NCI-H1436 treated with DMSO at 0.1 percent for 48 hours (cell line): ENCODE measurements around the gene MDM4.
"Not testable (repeated sequence)": the region's sequence is repeated elsewhere in the genome, so short reads cannot be mapped to it uniquely, and the experiment has no call there.

Experiments used
- DNase-seq: peaks from one replicate; lab custom pipeline; 2025; lab: John Stamatoyannopoulos, UW

Gene MDM4

GRCh38 chr1:204517382-204517781 lies 1.2 kb downstream of the MDM4 start:
- not testable (repeated sequence) for DNase-seq

DNA sequence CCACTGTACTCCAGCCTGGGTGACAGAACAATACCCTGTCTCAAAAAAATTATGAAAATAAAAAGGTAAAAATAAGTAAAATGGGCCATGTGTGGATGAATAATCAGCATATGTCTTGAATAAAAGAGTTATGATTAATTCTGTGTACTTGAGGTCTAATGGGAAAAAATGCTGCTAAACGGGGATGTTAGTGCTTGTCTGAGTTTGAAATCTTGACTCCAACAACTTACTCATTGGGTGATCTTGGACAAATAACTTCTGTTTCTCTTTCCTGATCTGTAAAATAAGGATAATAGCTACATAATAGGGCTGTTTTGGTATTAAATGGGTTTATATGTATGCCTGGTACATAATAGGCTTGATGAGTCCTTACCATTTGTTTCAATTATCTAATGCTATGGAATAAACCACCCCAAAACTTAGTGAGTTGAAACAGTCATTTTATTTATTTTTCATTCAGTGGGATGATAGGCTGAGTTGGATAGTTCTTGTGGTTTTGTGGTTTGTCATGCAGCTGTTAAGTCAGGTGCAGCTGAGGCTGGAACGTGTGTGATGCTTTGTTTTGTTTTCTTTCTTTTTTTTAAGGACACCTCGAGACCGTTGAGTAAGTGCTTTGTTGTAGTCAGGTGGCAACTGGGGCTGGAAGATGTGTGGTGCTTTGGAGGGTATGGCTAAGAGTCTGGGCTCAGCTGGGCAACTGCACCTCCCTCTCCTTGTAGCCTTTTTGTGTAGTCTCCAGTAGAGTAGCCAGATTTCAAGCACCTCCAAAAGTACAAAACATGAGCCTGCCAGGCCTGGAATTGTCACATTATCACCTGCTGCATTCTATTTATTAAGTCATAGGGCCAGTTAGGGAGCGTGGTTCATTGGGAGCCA lies 4.9 kb downstream of the MDM4 start:
- no peak for DNase-seq

- DNase-seq: not testable (repeated sequence)
Measured at GRCh38 chr1:204521941-204522521, 5.8 kb downstream of the MDM4 start.

- DNase-seq: no peak
Measured at GRCh38 chr1:204523605-204524215, 7.5 kb downstream of the MDM4 start.

DNA sequence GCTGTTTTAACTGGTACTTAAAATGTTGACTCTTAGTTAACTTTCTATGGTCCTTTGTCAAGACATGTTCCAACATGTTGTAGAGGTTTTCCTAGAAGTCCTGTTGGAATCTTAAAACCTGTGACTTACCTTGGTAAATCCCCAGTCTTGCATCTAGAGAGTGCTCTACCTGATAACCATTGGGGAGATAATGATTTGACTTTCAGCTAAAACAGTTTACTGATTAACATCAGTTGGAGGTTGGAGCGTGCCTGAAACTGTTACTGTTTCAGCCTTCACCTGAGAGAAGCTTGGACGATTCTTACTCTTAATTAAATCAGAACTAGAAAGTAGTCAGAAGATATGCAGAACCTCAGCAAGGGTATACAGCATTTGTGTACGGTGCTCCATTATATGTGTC lies 8.8 kb downstream of the MDM4 start:
- DNase-seq: no peak

- no peak for DNase-seq
Measured at GRCh38 chr1:204528241-204528640, 12.0 kb downstream of the MDM4 start.

- no peak for DNase-seq
Measured at GRCh38 chr1:204528677-204529076, 12.5 kb downstream of the MDM4 start.

DNA sequence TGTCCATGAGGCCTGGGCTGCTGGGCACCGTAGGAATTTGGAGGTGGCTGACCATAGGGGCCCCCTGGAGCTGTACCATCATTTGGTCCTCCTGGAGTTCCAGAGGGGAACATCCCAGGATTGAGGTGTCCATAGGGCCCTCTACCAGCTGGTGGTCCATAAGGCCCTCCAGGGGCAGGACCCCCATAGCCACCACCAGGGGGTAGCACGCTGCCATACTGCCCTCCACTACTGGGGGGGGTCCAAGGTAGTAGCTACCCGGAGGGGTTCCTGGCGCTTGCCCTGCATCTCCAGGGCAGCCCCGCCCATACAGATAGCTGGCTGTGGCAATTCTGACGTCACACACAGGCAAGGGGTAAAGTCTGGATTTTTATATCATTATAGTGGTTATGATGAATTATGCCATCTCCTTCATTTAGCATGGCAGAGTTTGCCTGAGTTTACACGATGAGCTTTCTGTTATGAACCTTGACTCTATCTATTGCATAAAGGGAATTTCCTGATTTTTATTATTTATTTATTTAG lies 13.2 kb downstream of the MDM4 start:
- DNase-seq: no peak

GRCh38 chr1:204530932-204531331 lies 14.7 kb downstream of the MDM4 start:
- DNase-seq: no peak

GRCh38 chr1:204532832-204533231 lies 16.6 kb downstream of the MDM4 start:
- no peak for DNase-seq

DNA sequence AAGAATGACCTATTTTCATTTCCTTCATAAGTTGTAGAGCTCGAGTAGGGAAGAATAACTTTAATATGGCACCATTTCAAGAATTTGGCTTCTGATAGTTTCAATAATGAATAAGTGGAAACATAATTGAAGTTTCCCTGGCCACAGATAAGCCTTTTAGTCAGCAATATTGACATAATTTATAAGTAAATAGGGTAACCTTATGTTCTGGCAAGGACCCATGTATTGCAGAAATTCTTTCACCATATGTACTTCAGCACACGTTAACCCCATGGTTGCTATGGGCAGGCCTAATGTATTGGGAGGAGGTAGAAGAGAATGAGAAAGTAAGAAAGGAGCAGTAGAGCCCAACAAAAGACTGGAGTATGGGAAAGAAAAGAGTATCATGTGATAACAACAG lies 25.4 kb downstream of the MDM4 start:
- DNase-seq: no peak

DNA sequence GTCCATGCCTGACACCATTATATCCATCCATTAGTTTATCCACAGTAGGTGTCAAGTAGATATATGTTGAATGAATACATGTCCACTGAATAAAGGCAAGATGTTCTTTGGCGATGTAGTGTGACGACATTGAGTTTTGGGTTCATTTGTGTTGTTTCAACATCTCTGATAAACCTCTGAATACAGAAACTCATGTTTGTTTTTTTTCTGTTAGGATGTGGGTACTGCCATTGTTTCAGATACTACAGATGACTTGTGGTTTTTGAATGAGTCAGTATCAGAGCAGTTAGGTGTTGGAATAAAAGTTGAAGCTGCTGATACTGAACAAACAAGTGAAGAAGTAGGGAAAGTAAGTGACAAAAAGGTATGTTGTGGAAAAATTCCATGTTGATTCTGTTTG lies 28.1 kb downstream of the MDM4 start:
- no peak for DNase-seq

DNA sequence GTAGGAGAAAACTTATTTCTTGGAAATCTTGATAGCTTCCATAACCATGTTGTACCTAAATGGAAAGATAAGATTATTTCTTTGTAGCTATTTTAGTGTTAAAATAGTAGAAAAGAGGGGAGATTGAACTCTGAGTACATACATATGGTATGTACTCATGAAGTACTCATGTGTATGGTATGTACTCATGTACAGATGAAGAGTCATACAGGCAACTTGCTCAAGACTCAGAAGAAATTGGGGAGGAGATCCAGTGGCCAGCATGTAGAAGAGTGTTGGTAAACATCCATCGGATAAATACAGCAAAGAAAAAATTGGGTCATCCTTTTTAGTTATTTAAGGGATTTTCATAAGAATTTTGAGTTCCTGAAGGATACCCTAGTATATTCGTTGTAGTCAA lies 29.0 kb downstream of the MDM4 start:
- DNase-seq: no peak

DNA sequence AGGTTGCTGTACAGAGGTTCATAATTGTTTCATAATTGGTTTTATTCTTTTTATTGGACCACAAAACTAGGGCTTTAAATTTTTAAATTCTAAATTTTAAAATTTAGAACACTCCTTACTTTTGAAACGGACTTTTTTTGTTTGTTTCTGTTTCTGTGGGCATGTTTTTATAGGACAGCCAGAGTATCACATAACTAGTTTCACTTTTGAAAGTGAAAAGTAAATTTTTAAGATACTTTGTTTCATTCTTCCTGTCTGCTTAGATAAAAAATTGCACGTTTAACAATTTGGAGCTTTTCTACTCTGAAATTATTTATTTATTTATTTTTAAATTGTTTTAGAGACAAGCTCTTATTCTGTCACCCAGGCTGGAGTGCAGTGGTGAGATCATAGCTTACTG lies 29.7 kb downstream of the MDM4 start:
- no peak for DNase-seq

DNA sequence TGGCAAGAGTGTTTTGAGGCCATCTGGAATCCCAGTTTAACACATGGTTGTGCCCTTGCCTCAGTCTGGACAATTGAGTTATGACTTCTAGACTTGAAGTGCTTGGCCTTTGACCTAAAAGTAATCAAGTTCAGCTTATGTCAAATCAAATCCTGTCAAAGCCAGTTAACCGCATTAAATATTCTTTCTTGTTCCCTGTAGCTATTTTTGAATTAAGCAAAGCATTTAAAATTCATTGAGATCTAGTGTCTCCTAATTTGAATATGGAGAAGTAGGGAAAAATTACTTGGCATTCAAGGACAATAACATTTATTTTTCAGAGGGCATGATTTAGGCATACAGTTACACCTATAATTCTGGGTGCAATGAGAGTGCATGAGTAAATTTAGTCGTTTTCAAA lies 32.1 kb downstream of the MDM4 start:
- DNase-seq: no peak

GRCh38 chr1:204549313-204549712 lies 33.1 kb downstream of the MDM4 start:
- DNase-seq: no peak

DNA sequence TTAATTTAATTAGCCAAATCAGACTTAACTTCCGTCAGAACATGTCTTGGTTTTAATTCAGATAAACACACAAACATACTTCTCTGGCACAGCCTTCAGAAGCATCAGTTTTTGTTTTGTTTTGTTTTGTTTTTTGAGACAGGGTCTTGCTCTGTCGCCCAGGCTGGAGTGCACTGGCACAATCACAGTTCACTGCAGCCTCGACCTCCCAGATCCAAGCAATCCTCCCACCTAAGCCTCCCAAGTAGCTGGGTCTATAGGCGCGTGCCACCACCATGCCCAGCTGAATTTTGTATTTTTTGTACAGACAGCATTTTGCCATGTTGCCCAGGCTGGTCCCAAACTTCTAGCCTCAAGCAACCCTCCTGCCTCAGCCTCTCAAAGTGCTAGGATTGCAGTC lies 34.7 kb downstream of the MDM4 start:
- DNase-seq: no peak

GRCh38 chr1:204556458-204557052 lies 40.3 kb downstream of the MDM4 start:
- DNase-seq: no peak

DNA sequence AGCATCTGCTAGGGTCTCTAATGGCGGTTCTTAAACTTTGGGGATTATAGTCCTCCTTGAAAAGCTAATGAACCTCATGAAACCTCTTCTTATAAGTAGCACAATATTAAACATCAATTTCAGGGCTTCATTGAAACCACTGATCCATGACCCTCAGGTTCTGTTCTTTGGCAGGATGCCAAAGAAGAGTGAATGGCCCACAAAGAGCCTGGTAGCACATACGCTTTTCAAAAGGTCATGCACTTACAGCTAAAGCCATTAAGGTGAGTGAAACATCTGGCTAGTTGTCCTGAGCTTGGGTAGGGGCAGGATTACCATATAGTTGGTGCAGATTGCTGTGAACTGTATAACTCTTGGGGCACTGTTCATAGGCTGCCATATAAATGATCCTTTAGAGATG lies 42.3 kb downstream of the MDM4 start:
- no peak for DNase-seq

DNA sequence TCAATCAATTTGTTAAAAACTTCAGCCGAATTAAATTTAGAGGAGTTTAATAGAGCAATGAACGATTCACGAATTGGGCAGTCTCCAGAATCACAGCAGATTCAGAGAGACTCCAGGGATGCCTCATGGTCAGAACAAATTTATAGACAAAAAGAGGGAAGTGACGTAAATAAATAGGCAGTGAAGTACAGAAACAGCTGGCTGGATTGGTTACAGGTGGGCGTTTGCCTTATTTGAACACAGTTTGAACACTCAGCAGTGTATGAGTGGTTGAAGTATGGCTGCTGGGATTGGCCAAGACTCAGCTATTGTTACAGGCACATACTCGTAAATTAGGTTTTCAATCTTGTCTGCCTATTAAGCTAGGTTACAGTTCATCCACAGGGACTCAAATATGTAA lies 43.8 kb downstream of the MDM4 start:
- not testable (repeated sequence) for DNase-seq

- DNase-seq: no peak
Measured at GRCh38 chr1:204560590-204561150, 44.5 kb downstream of the MDM4 start.
